OCI-LY1 (cell line): Measurements from ENCODE around the gene CERK.

Source experiments
- H2AFZ ChIP-seq: fragments of 200-600 bp; sonication (generic), shearing (Covaris generic); 2 replicates; pipeline ENCODE4 v1.6.0; 2014; ENCODE audit warnings: antibody characterized with exemption, mild to moderate bottlenecking, low read length
- H3F3A ChIP-seq: fragments of 200-600 bp; sonication (generic), shearing (Covaris generic); 2 replicates; pipeline ENCODE4 v1.6.0; 2014; ENCODE audit warnings: mild to moderate bottlenecking, antibody characterized with exemption, low read length, moderate library complexity; ENCODE audit not compliant: insufficient read depth
- H3K27ac ChIP-seq: fragments of 200-600 bp; sonication (generic); 2 replicates; pipeline ENCODE4 v1.5.1; 2014; ENCODE audit warnings: low read length, mixed run types, mild to moderate bottlenecking, low read depth; ENCODE audit not compliant: poor library complexity, severe bottlenecking
- H3K27me3 ChIP-seq: fragments of 200-600 bp; sonication (generic); 2 replicates; pipeline ENCODE4 v1.6.0; 2014; ENCODE audit warnings: antibody characterized with exemption, mild to moderate bottlenecking, low read length, moderate library complexity; ENCODE audit not compliant: insufficient read depth
- H3K36me3 ChIP-seq: fragments of 200-600 bp; sonication (generic); 2 replicates; pipeline ENCODE4 v1.6.1; 2014; ENCODE audit warnings: mild to moderate bottlenecking, antibody characterized with exemption, low read length, moderate library complexity, mixed read lengths; ENCODE audit not compliant: insufficient read depth
- H3K4me1 ChIP-seq: fragments of 200-600 bp; sonication (generic); 2 replicates; pipeline ENCODE4 v1.5.1; 2014; ENCODE audit warnings: mild to moderate bottlenecking, low read length, moderate library complexity; ENCODE audit not compliant: insufficient read depth, severe bottlenecking
- H3K4me2 ChIP-seq: fragments of 200-600 bp; sonication (generic), shearing (Covaris generic); 2 replicates; pipeline ENCODE4 v1.6.1; 2014; ENCODE audit warnings: low read length
- H3K4me3 ChIP-seq: fragments of 200-600 bp; sonication (generic); 2 replicates; pipeline ENCODE4 v1.5.1; 2014; ENCODE audit warnings: low read length, low read depth, mild to moderate bottlenecking, mixed read lengths; ENCODE audit not compliant: poor library complexity, severe bottlenecking
- H3K79me2 ChIP-seq: fragments of 200-600 bp; shearing (Covaris generic); 2 replicates; pipeline ENCODE4 v1.6.1; 2016; ENCODE audit warnings: mixed run types, low read length, mixed read lengths; ENCODE audit not compliant: insufficient read depth
- H3K9ac ChIP-seq: fragments of 200-600 bp; sonication (generic), shearing (Covaris generic); 2 replicates; pipeline ENCODE4 v1.6.1; 2014; ENCODE audit warnings: mild to moderate bottlenecking, low read length, mixed read lengths
- H3K9me2 ChIP-seq: fragments of 200-600 bp; sonication (generic), shearing (Covaris generic); 2 replicates; pipeline ENCODE4 v1.6.1; 2014; ENCODE audit warnings: low read depth, mild to moderate bottlenecking, low read length, mixed read lengths
- H3K9me3 ChIP-seq: fragments of 200-600 bp; shearing (Covaris generic); 2 replicates; pipeline ENCODE4 v1.6.1; 2014; ENCODE audit warnings: low read length, mixed read lengths
- H4K20me1 ChIP-seq: fragments of 200-600 bp; sonication (generic), shearing (Covaris generic); 2 replicates; pipeline ENCODE4 v1.6.0; 2016; ENCODE audit warnings: mild to moderate bottlenecking, low read length; ENCODE audit not compliant: insufficient read depth
- EZH2 ChIP-seq: fragments of 200-600 bp; sonication (generic), shearing (Covaris generic); IDR thresholded peaks from 2 replicates; pipeline ENCODE4 v1.8.0; 2017; ENCODE audit warnings: borderline replicate concordance, mixed run types, mild to moderate bottlenecking, antibody characterized with exemption, low read length, moderate library complexity, mixed read lengths
- TF ChIP-seq, protein P1 (sequence below): fragments of 200-600 bp; sonication (generic), shearing (Covaris generic); IDR thresholded peaks from 2 replicates; pipeline ENCODE4 v1.5.1; 2017; ENCODE audit warnings: mild to moderate bottlenecking, antibody characterized with exemption, low read length, moderate library complexity, mixed read lengths

CERK gene

DNA sequence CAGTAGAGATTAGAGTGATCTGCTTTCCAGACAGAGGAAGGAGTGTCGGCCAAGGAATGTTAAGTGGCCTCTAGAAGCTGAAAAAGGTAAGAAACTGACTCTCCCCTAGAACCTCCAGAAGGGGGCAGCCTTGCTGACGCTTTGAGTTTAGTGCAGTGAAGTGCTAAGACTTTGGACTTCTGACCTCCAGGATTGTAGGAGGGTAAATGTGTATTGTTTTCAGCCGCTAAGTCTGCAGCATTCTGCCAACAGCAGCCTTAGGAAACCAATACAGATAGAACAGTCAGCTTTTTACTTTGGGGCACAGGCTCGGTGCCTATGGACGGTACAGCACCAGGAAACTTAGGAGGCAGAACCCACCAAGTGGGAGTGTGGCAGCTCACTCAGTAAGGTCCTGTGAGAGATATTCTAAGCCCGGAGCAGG, 20.8 kb upstream of the CERK start:
- Histone ChIP-seq H3K27ac (peak overlapping the region; percentile 38), H3K36me3 (peaks cover 17% of the 10 kb centered on the region), H4K20me1 (no peaks in the 10 kb centered on the region), H2AFZ (no peak overlapping the region), H3F3A (peaks cover 6% of the 10 kb centered on the region; the same call in 1 of the 2 replicates), H3K4me1 (peaks cover 29% of the 10 kb centered on the region), H3K9me3 (peaks cover 8% of the 10 kb centered on the region), H3K9me2 (no peaks in the 10 kb centered on the region), H3K79me2 (peaks cover 18% of the 10 kb centered on the region), H3K9ac (no peak overlapping the region; the same call in 1 of the 2 replicates), H3K4me3 (no peak overlapping the region), H3K27me3 (no peaks in the 10 kb centered on the region), H3K4me2 (no peak overlapping the region)
- TF ChIP-seq, protein P1, sequence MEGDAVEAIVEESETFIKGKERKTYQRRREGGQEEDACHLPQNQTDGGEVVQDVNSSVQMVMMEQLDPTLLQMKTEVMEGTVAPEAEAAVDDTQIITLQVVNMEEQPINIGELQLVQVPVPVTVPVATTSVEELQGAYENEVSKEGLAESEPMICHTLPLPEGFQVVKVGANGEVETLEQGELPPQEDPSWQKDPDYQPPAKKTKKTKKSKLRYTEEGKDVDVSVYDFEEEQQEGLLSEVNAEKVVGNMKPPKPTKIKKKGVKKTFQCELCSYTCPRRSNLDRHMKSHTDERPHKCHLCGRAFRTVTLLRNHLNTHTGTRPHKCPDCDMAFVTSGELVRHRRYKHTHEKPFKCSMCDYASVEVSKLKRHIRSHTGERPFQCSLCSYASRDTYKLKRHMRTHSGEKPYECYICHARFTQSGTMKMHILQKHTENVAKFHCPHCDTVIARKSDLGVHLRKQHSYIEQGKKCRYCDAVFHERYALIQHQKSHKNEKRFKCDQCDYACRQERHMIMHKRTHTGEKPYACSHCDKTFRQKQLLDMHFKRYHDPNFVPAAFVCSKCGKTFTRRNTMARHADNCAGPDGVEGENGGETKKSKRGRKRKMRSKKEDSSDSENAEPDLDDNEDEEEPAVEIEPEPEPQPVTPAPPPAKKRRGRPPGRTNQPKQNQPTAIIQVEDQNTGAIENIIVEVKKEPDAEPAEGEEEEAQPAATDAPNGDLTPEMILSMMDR, result peak; percentile 86
- TF ChIP-seq EZH2, result no peak

DNA sequence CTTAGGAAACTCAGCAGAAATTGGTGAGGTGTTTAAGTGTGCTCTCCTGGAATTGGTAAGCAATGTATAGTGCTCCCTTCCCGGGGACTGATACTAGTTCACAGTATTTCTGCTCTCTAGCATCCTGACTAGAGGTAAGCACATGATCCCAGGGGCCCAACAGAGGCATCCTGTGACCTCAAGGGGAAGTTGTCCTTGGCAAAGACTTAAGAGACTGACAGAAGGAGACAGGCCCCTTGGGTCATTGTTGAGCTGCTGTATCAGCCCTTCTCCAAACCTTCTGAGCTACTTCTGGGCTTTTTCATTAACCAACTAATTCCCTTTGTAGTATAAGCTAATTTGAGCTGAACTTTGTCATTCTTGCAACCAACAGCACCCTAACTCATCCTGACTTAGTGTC, 20.1 kb upstream of the CERK start:
- H3K9me3 ChIP-seq, result peaks cover 8% of the 10 kb centered on the region
- peaks cover 22% of the 10 kb centered on the region for H3K4me1 ChIP-seq
- H3K36me3 ChIP-seq, result peaks cover 17% of the 10 kb centered on the region
- H3K4me2 ChIP-seq, result no peak overlapping the region
- no peak overlapping the region for H3K9ac ChIP-seq
- no peaks in the 10 kb centered on the region for H3K9me2 ChIP-seq
- no peaks in the 10 kb centered on the region for H4K20me1 ChIP-seq
- no peaks in the 10 kb centered on the region for H3K27me3 ChIP-seq
- H3K79me2 ChIP-seq, result peaks cover 10% of the 10 kb centered on the region
- no peak overlapping the region for H2AFZ ChIP-seq
- H3F3A ChIP-seq, result peaks cover 6% of the 10 kb centered on the region; the same call in 1 of the 2 replicates
- no peak overlapping the region for H3K27ac ChIP-seq
- no peak overlapping the region for H3K4me3 ChIP-seq
- TF ChIP-seq, protein P1, result no peak
- no peak for TF ChIP-seq EZH2

DNA sequence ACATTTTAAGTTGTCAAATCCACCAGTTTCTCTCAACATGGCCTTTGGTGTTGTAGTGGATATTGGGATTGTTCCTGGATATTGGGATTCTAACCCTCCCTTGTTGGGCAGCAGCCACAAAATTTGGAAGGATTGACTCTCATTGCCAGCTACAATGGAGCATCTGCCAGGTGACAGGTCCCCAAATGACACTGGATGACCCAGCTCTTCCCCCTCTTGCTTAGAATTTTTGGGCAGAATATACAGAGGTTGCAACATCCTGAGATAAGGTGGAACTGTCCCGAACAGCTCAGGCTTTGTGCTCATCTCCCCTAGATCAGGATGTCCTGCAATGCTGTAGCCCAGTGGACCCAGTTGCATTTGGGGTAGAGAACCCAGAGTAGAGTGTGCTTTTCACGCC, 19.1 kb upstream of the CERK start:
- no peak overlapping the region for H2AFZ ChIP-seq

More for the DNA sequence above, 19.1 kb upstream of the CERK start:
- Histone ChIP-seq H3F3A (peaks cover 6% of the 10 kb centered on the region; the same call in 1 of the 2 replicates), H3K4me3 (no peak overlapping the region), H3K9me2 (no peaks in the 10 kb centered on the region), H3K36me3 (peaks cover 17% of the 10 kb centered on the region), H3K79me2 (peaks cover 7% of the 10 kb centered on the region; the same call in 1 of the 2 replicates), H3K9ac (no peak overlapping the region), H3K27me3 (no peaks in the 10 kb centered on the region), H4K20me1 (no peaks in the 10 kb centered on the region), H3K4me1 (peaks cover 22% of the 10 kb centered on the region), H3K27ac (no peak overlapping the region), H3K4me2 (no peak overlapping the region), H3K9me3 (peaks cover 8% of the 10 kb centered on the region)
- TF ChIP-seq, protein P1, result no peak
- TF ChIP-seq EZH2, result no peak
